NAMALWA (cell line): Measurements from ENCODE around the gene ATXN10.
"Not testable (repeated sequence)": the region's sequence is repeated elsewhere in the genome, so short reads cannot be mapped to it uniquely, and the experiment has no call there.

Experiments
- DNase-seq: peaks from one replicate; pipeline ENCODE4 v3.0.0-alpha.2; 2015; ENCODE audit warnings: low spot score

The ATXN10 gene

DNA sequence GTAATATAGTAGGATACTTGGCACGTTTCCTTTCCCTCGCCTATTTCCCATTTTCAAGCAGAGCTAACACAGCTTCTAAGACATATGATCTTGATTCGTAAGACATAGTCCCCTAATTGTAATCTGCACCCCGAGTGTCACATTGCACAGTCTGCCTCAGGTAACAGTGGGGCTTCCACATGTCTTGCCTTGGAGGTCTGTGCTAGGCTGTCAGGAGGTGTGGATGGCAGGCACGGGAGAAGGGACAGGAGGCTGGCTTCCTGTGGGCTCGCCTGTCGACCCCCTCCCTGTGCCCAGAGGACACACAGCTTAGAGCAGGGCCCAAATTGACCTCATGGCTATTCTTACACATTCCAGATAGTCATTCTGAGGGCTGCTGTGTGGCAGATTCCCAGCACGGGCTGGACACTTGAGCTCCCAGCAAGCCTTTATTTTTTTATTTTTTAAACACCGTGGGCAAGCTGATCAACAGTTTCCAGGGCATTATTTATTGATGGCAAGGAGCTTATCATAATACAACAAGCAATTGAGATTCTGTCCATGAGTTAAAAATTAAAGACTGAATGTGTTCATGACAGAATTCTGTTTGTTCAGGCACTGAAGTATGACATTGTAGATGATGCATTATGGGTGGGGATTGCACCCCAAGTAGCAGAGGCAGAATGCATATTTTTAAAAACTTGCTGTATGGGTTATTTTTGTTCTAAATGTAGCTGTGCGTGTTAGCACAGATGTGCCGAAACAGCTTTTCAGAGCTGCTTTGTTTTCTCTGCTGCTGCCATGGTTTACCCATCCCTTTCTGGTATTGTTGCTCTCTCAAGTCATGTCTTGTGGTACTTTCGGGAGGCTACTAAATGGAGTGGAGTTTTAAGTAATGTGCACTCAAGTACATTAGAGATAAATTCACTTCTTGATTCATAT, 113.0 kb downstream of the ATXN10 start:
- peak; percentile 56 for DNase-seq

DNA sequence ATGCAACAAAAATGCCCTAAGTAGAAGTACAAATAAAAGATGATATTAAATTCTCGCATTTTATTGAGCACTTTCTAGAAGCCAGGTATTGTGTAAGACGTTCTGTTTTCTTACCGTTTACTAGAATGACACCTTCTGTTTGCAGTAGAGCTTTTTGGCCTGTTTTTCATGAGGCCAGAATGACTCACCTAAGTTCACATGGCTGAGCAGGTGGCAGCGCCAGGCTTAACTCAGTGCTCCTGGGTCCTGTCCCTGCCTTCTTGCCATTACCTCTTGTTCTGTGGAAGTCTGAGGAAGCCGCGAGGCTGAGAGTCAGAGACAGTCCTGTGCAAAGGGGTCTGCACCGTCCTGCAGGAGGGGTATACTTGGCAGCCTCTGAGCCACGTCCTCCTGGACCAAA, 113.8 kb downstream of the ATXN10 start:
- peak; percentile 22 for DNase-seq

DNA sequence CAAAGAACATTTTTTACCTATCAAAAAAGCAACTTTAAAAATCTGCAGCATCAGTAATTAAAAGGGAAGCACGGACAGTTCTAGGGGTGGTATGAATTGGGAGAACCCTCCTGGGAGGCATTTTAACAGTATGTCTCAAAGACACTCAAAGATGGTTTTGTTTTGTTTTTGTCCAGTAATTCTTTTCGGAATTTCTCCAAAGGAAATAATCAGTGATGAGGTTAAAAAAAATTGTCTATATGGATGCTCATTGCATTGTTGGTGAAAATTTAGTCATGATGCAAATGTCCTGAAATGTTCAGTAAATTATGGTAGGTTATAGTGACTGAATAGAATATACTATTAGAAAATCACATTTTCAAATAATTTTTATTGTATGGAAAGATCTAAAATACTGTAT, 115.1 kb downstream of the ATXN10 start:
- no peak for DNase-seq

DNA sequence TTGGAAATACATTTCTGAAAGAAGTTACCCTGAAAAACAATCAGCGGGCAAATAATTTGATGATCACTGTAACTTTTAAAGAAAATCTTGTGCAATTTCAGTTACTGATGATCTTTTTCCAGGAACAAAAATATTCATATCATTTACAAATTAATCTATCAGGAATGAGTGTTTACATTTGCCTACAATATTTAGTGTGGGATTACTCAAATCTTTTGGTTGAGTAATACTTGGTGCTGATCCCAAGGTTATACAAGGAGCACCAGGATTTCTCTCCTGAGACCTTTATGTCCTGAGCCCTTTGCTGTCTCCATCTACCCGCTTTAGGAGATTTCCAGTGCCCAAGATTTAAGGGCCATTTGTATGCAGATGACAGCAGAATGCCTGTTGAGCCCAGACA, 116.1 kb downstream of the ATXN10 start:
- DNase-seq: no peak

DNA sequence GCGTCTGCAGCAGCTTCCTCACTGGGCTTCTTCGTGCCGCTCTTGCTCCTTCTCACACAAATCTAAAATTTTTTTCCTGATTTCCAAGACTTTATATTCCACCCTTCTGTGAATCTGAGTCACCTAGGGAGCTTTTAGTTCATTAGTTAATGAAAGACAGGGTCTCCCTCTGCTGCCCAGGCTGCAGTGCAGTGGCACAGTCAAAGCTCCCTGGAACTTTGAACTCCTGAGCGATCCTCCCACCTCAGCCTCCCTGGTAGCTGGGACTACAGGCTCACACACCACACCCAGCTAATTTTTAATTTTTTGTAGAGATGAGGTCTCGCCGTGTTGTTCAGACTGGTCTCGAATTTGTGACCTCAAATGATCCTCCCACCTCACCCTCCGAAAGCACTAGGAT, 116.9 kb downstream of the ATXN10 start:
- no peak for DNase-seq

DNA sequence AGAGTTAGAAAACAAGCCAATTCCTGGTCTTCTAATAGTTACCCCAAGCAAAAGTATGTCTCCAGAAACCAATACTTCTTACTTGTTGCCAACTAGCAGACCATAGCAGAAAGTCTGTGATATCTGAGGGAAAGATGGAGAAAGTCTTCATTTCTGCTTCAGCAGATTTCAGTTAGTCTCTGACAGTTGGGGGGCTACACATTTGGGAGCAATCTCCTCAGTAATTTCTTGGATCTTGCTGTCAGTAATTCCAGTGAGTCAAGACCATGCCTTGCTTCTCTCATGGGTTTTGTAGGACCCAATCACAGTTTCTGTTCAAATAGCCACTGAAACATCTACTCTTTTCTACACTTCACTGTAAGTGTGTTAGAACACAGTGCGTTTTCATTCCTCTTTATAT, 118.8 kb downstream of the ATXN10 start:
- DNase-seq: no peak

DNA sequence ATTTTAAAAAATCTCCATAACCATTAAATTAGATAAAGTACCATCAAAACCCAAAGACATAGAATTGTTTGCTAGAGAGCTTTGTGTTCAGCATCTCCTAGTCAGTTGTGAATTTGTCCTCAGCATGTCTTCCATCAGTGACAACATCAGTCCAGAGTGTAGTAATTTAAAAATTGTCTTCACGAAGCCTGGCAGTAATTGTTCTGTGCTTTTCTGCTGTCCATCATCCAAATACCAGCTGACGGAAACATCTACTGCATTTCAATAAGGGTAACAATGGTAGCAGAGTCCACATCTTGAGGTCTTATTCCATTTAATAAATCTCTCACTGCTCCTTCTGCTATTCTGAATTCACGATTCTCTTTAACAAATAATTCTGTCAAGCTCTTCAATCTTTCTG, 121.5 kb downstream of the ATXN10 start:
- DNase-seq: no peak

DNA sequence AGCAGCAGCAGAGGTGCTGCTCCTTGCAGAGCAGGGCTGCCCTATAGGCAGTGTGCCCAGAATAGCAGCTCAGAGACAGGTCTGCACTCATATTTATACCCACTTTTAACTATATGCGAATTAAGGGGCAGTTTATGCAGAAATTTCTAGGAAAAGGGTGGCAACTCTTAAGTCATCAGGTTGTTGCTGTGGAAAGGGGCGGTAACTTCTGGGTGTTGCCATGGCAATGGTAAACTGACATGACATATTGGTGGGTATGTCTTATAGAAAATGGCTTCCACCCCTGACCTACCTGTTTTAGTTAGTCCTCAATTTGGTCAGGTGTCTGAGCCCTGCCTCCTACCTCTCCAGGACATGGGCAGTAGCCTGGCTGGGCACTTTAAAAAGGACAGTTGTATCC, 122.3 kb downstream of the ATXN10 start:
- DNase-seq: no peak

DNA sequence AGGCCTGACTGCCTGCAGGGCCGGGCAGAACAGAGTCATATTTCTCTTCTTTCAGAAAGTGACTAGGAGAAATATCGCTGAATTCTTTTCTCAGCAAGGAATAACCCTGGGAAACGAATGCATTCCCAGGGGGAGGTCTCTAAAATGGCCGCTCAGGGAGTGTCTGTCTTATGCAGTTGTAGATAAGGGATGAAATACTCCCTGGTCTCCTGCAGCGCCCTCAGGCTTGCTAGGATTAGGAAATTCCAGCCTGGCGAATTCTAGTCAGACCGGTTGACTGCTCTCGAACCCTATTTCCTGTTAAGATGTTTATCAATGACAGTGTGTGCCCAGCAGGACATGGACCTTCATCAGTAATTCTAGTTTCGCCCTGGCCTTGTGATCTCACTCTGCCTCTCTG, 124.4 kb downstream of the ATXN10 start:
- not testable (repeated sequence) for DNase-seq

DNA sequence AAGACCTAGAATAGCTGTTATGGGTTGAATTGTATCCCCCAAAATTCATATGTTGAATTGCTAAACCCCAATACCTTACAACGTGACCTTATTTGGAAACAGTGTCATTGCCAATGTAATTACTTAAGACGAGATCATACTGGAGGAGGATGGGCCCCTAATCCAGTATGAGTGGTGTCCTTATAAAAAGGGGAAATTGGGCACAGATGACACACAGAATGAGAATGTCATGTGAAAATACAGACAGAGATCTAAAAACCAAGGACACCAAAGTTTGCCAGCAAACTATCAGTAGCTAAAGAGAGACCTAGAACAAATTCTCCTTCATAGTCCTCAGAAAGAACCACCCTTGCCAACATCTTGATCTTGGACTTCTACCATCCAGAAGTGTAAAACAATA, 127.7 kb downstream of the ATXN10 start:
- no peak for DNase-seq

DNA sequence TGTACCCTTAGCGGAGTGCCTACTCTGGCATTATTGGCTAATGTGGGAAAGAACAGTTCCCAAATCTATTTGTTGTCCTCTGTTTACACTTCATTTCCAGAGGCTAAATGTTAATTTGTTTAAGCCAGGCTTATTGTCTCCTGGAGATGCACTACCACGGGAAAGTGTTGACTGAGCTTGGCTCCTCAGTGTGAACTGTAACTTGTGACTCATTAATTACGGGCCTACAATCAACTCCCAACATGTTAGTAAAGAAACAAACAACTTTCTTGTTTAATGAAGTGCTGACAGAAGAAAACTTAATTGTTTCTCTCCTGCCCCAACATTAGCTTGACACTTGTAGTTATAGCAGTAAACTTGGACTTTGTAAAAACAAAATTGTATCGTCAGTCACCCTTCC, 130.4 kb downstream of the ATXN10 start:
- DNase-seq: no peak

DNA sequence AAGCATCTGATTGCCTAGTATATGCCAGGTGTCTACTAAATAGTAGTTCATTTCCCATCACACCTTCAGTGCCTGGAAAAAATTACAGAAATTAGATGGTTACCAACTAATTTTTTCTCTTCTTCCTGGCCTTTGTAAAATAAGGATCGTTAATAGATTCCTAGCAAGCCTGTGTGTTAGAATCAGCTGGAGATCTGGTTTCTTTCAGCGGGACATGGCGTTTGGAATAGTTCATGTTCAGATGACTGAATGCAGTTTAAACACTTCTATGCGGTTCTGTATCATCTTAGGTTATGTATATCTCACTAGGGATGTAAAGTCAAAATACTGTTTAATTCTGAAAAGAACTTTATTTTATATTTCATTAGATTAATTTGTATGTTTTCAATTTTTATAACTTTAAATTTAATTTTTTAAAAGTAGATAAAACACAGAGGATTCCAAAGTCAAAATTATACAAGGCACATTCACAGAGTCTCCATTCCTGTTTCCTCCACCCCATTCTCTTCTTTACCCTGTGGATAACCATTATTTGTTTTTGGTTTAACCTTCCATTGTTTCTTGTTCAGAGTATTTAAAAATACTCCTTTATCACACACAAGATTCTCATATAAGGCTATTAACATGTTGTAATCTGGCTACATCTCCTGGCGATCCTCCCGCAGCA, 132.8 kb downstream of the ATXN10 start:
- no peak for DNase-seq

DNA sequence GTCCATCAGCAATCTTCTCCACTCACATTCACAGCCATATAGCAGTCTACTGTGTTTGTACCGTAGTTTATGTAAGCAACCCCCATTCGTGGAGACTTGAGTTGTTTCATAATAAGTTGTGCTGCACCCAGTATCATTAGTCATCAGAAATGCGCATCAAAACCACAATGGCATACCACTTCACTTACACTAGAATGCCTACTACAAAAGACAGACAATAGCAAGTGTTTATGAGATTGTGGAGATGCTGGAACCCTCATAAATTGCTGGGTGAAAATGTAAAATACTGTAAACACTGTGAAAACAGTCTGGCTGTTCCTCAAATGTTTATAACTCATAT, 133.3 kb downstream of the ATXN10 start:
- DNase-seq: no peak

DNA sequence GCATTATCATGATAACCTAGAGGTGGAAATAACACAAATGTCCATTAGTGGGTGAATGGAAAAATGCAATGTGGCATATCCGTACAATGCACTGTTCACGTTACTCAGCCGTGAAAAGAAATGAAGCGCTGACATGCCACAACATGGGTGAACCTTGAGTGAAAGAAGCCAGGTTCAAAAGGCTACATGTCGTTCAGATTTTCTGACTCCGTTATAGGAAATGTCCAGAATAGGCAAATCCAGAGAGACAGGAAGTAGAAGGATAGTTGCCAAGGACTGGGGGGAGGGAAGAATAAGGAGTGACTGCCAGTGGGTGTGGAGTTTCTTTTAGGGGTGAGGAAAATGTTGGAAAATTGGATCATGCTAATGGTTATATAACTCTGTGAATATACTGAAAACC, 133.8 kb downstream of the ATXN10 start:
- DNase-seq: no peak

DNA sequence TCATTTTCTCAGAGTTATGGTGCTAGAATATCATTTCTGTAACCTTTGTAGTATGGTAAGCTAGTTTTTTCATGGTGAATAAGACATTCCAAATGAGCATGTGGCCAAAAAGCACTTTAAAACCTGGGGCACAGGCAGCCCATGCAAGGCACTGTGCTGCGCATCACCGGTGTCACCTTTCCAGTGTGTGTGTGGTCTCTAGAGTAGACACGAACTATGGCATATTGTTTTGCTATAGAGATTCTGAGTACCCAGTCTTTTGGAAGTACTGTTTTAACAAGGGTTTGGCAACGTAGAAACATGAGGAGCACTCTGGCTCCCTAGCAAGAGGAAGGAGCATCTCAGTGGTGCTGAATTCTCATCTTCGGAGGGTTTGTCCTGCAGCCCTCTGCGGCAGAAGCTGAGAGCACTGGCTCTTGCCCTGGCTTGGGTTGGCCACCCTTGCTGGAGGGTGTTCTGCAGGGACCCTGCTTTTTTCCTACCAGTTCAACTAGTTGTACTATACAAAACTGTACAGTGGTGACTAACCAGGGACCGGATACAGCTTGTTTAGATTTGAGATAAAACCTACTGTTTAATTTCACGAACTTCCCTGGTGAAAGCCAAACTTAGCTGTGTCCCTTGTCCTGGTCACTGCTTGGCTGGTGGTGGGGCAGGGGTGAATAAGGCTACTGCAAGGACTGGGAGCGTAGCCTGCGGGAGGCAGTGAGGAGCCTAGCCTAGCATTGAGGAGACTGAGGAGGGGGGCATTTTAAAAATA, 135.7 kb downstream of the ATXN10 start:
- no peak for DNase-seq

DNA sequence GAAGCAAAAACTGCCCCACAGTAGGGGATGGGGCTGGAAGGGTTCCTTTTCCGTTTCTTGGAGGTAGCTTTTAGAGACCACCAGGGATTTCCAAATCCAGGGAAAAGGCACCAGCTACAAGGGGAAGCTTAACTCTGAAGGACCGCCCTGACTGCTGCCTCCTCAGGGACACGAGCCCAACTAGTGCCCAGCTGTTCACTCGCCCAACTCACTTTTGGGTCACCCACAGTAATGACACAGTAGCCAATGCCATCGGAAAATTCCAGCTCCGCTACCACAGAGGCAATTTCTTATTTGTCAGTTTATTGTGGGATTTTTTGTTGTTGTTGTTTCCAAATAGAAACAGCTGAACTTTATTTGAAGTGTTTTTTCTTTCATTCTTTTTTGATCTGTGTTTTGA, 141.3 kb downstream of the ATXN10 start:
- DNase-seq: no peak

DNA sequence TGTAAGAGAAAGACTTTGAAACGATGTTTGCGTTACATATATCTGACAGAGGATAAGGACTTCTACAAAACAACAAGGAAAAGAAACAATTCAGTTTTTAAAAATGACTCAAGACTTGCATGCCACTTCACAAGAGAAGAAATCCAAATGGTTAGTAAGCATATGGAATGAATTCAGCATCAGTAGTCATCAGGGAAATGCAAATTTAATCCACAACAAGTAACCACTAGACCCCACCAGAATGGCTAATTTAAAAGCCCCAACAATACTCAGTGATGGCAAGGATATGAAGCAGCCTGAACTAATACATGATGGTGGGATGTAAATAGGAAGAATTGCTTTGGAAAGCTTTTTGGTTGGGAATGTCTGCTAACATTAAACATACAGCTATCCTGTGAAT, 142.6 kb downstream of the ATXN10 start:
- DNase-seq: no peak

DNA sequence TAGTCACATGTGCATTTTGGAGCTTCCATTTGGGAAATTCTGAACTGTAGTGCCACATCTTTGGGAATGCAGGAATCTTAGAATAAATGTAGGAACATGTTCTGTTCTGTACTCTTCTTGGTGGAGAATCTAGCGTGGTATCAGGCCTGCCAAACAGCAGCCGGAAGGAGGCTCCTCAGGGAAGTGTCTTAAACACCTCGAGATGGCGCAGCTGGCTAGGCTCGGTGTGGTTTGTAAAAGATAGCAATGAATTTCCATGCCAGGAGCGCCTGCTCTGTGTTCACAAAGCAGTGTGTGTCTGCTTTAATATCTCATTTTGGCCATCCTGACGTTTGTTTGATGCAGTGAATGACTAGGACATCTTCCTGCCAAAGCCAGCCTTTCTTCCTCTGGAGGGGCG, 145.1 kb downstream of the ATXN10 start:
- DNase-seq: no peak

DNA sequence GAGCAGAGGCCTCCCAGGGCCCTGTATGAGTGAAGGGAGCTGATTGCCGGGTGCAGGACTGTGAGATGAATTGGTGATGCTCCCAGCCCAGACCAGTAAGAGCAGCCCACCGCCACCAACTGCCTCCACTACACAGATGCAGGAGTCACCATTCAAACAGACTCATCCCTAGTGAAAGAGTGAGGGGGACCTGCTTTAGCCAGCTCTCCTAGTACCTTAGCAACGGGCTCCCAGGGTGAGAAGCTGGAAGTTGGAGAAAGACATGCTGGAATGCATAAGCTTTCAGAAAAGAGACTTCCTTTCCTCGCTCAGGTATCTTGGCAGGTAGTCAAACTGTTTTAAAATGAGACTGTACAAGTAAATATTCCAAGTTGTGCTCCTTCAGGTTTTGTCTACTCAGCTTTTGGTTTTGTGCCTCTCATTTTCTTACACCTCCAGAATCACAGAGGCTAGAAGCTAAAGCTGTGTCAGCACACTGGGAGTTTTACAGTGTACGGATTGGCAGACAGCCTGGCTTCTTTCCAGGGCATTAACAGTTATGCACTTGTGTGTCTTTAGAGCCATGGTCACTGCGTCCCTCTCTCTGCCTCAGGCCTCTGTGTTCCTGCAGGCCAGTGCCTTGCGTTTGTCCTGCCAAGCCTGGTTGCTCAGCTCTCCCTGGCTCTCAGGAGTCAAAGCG, 146.2 kb downstream of the ATXN10 start:
- DNase-seq: no peak

DNA sequence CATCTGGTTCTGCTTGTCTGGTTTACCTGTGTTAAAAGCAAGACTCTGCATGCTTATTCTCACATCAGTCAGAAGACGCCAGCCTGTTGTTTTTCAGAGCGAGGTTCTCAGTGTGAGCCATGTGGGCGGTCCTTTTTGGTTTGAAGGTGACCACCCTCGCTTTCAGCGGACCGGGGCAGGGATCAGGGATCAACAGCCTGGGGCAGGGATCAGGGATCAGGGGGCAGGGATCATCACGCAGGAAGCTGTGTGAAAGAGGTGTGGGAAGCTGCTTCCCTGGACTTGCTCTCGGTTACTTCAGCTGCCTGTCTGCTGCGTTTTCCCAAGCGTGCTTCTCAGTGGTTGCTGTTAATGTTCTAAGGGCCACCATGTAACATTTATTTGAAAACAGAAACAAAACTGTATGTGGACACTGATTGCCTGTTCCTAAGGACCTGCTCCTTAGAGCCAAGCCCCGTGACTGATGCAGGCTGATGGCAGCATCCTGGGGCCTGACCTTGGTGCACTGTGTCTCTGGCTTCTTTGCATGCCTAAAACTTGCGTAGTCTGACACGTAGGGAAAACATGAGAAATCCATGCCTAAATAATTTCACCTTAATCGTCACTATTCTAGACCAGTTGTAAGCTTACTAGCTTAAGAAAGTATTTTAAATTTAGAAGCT, 146.9 kb downstream of the ATXN10 start:
- DNase-seq: no peak

DNA sequence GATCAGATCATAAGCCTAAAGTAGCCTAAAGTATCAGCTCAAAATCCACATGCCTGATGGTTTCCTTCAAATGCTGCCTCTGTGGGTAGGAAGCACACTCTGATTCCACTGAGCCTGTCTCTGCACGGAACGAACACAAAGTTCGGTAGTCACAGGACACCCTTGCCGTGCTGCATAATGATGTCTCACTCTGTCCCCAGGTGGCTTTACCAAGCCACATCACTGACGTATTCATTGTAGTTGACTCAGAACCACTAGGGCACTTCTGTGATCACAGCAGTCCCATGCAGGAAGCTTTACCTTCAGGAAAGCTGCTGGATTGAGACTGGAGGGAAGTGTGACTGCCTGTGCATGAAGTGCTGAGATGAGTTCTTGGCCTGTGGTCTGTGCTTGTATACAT, 147.7 kb downstream of the ATXN10 start:
- no peak for DNase-seq

DNA sequence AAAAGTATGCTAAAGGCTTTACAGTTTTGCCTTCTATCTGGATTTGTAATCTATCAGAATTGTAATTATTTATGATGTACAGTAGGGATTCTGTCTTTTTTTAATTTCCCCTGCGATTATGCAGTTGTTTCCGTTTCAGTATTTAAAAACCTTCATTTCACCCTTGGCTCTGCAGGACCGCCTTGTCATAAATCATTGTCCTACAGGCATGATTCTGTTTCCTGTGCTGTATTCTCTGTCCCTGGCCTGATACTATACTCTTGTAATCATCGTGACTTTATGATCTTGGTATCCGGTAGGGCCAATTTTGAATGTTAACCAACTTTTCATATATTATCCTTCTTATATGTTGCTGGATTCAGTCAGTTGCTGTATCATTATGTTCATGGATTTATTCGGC, 151.7 kb downstream of the ATXN10 start:
- DNase-seq: no peak
